IMR-90 (cell line): ENCODE results near the gene ARMC9. TPM values are rescaled to one million over a fixed set of nuclear protein-coding genes. Genes with fewer than 3 reads are reported as not detected.

ENCODE experiments used
- ATAC-seq: fragments of 200-7000 bp; cut with Tn5 transposase; 2 replicates; pipeline ENCODE4 v1.9.1; 2020; ENCODE audit warnings: low read depth, mild to moderate bottlenecking, moderate library complexity
- BruUV-seq: library from RNA; stranded (reverse); fragments of 400-500 nt; replicated peaks from 2 replicates; lab custom pipeline; 2021; lab: Mats Ljungman, UMichigan
- CTCF ChIA-PET: fragments of 300-600 bp; formaldehyde crosslinking; extraction: SDS; loops from one replicate; lab custom pipeline; 2021; ENCODE audit warnings: antibody characterized with exemption; lab: Yijun Ruan, JAX
- POLR2A ChIA-PET: fragments of 300-600 bp; sonication (Branson Sonifier 250); formaldehyde crosslinking; loops from one replicate; lab custom pipeline; 2022; ENCODE audit warnings: antibody characterized with exemption; ENCODE audit not compliant: unreplicated experiment; lab: Charles Lee
- DNase-seq: peaks from one replicate; pipeline ENCODE4 v3.0.0; 2013
- H2AFZ ChIP-seq: replicated peaks from 2 replicates; pipeline ENCODE3; 2013; ENCODE audit warnings: low read length, mild to moderate bottlenecking; ENCODE audit not compliant: poor library complexity
- H2AK5ac ChIP-seq: 2 replicates; pipeline ENCODE4 v1.6.1; 2013; ENCODE audit warnings: low read depth, low read length, inconsistent platforms
- H2AK9ac ChIP-seq: replicated peaks from 2 replicates; pipeline ENCODE3; 2013; ENCODE audit warnings: mild to moderate bottlenecking, low read depth, low read length, moderate library complexity; ENCODE audit not compliant: poor library complexity
- H2BK120ac ChIP-seq: 2 replicates; pipeline ENCODE4 v1.6.1; 2013; ENCODE audit warnings: low read depth, low read length, inconsistent platforms
- H2BK15ac ChIP-seq: 3 replicates; pipeline ENCODE4 v1.6.1; 2013; ENCODE audit warnings: low read depth, low read length, inconsistent platforms
- H2BK20ac ChIP-seq: 2 replicates; pipeline ENCODE4 v1.6.1; 2013; ENCODE audit warnings: low read depth, mild to moderate bottlenecking, inconsistent platforms, low read length, moderate library complexity
- H2BK5ac ChIP-seq: 2 replicates; pipeline ENCODE4 v1.6.1; 2013; ENCODE audit warnings: mild to moderate bottlenecking, low read depth, low read length, inconsistent platforms; ENCODE audit not compliant: poor library complexity, severe bottlenecking
- H3K14ac ChIP-seq: replicated peaks from 2 replicates; pipeline ENCODE4 v1.6.1; 2013; ENCODE audit warnings: low read depth, low read length, inconsistent platforms
- H3K18ac ChIP-seq: 2 replicates; pipeline ENCODE4 v1.6.1; 2013; ENCODE audit warnings: low read depth, low read length, control low read depth
- H3K23ac ChIP-seq: 2 replicates; pipeline ENCODE4 v1.6.1; 2013; ENCODE audit warnings: low read depth, low read length, inconsistent platforms
- H3K27ac ChIP-seq: 2 replicates; pipeline ENCODE4 v1.5.1; 2013; ENCODE audit warnings: mild to moderate bottlenecking, control low read depth, low read length; ENCODE audit not compliant: insufficient read depth
- H3K27me3 ChIP-seq: 2 replicates; pipeline ENCODE4 v1.6.1; 2013; ENCODE audit warnings: low read length; ENCODE audit not compliant: control insufficient read depth, insufficient read depth
- H3K36me3 ChIP-seq: 2 replicates; pipeline ENCODE4 v1.6.1; 2013; ENCODE audit warnings: low read length, mixed read lengths; ENCODE audit not compliant: control insufficient read depth, insufficient read depth
- H3K4ac ChIP-seq: 2 replicates; pipeline ENCODE4 v1.6.1; 2013; ENCODE audit warnings: low read depth, low read length, inconsistent platforms
- H3K4me1 ChIP-seq: 2 replicates; pipeline ENCODE4 v1.6.1; 2013; ENCODE audit warnings: low read length, mixed read lengths; ENCODE audit not compliant: control insufficient read depth, insufficient read depth
- H3K4me2 ChIP-seq: 2 replicates; pipeline ENCODE4 v1.6.1; 2013; ENCODE audit warnings: low read depth, mild to moderate bottlenecking, control low read depth, low read length, moderate library complexity
- H3K4me3 ChIP-seq: 2 replicates; pipeline ENCODE4 v1.5.1; 2013; ENCODE audit warnings: low read depth, mild to moderate bottlenecking, control low read depth, low read length, moderate library complexity; ENCODE audit not compliant: insufficient read depth
- H3K56ac ChIP-seq: 2 replicates; pipeline ENCODE4 v1.6.1; 2013; ENCODE audit warnings: low read length, inconsistent platforms; ENCODE audit not compliant: insufficient read depth; ENCODE audit errors: extremely low read depth
- H3K79me1 ChIP-seq, 2 experiments: 2 replicates each; pipeline ENCODE4 v1.6.1; 2013; ENCODE audit warnings: low read length in 2 of 2, inconsistent platforms in 1 of 2, low read depth in 1 of 2
- H3K9ac ChIP-seq: 2 replicates; pipeline ENCODE4 v1.6.1; 2013; ENCODE audit warnings: low read depth, low read length, control low read depth
- H3K9me1 ChIP-seq: 2 replicates; pipeline ENCODE4 v1.6.1; 2013; ENCODE audit warnings: low read length, inconsistent platforms; ENCODE audit not compliant: insufficient read depth
- H3K9me3 ChIP-seq: 2 replicates; pipeline ENCODE4 v1.6.1; 2013; ENCODE audit warnings: low read length; ENCODE audit not compliant: control insufficient read depth, insufficient read depth
- H4K20me1 ChIP-seq: 2 replicates; pipeline ENCODE4 v1.6.1; 2013; ENCODE audit warnings: low read length, inconsistent platforms; ENCODE audit not compliant: insufficient read depth
- H4K5ac ChIP-seq: 2 replicates; pipeline ENCODE4 v1.6.1; 2013; ENCODE audit warnings: mild to moderate bottlenecking, low read depth, low read length, control low read depth
- H4K8ac ChIP-seq, 2 experiments: 2 replicates each; pipeline ENCODE4 v1.6.1; 2013; ENCODE audit warnings: low read depth in 2 of 2, low read length in 2 of 2, control low read depth in 1 of 2, inconsistent platforms in 1 of 2
- H4K91ac ChIP-seq: 2 replicates; pipeline ENCODE4 v1.6.1; 2013; ENCODE audit warnings: low read depth, low read length, inconsistent platforms; ENCODE audit not compliant: insufficient read depth
- BHLHE40 ChIP-seq: fragments of 150-350 bp; IDR thresholded peaks from 2 replicates; pipeline ENCODE4 v1.6.1; 2016; ENCODE audit warnings: mild to moderate bottlenecking, low read depth, low read length
- CEBPB ChIP-seq: IDR thresholded peaks from 2 replicates; pipeline ENCODE4 v1.6.1; 2012; ENCODE audit warnings: low read depth, low read length, improper control_type of control experiment
- CHD1 ChIP-seq: IDR thresholded peaks from 2 replicates; pipeline ENCODE4 v1.6.1; 2012; ENCODE audit warnings: low read depth, low read length, improper control_type of control experiment
- FOS ChIP-seq: fragments of 150-350 bp; IDR thresholded peaks from 2 replicates; pipeline ENCODE4 v1.6.1; 2016; ENCODE audit warnings: low read depth, low read length
- MAFK ChIP-seq: IDR thresholded peaks from 2 replicates; pipeline ENCODE4 v1.6.1; 2012; ENCODE audit warnings: low read depth, low read length, improper control_type of control experiment
- MAZ ChIP-seq: IDR thresholded peaks from 2 replicates; pipeline ENCODE4 v1.6.1; 2012; ENCODE audit warnings: low read depth, mild to moderate bottlenecking, low read length, improper control_type of control experiment, moderate library complexity, borderline replicate concordance
- MXI1 ChIP-seq: IDR thresholded peaks from 2 replicates; pipeline ENCODE4 v1.6.1; 2012; ENCODE audit warnings: low read depth, mild to moderate bottlenecking, low read length, moderate library complexity, borderline replicate concordance
- NFE2L2 ChIP-seq: fragments of 150-350 bp; IDR thresholded peaks from 2 replicates; pipeline ENCODE4 v1.6.1; 2016; ENCODE audit warnings: low read depth, mild to moderate bottlenecking, low read length
- POLR2A ChIP-seq: IDR thresholded peaks from 2 replicates; pipeline ENCODE4 v1.6.1; 2012; ENCODE audit warnings: mild to moderate bottlenecking, low read depth, low read length
- RAD21 ChIP-seq: IDR thresholded peaks from 2 replicates; pipeline ENCODE4 v1.6.1; 2012; ENCODE audit warnings: low read length, improper control_type of control experiment
- RCOR1 ChIP-seq: IDR thresholded peaks from 2 replicates; pipeline ENCODE4 v1.6.1; 2012; ENCODE audit warnings: mild to moderate bottlenecking, low read length, improper control_type of control experiment; ENCODE audit not compliant: insufficient replicate concordance
- RFX5 ChIP-seq: IDR thresholded peaks from 2 replicates; pipeline ENCODE4 v1.8.0; 2012; ENCODE audit warnings: low read depth, mild to moderate bottlenecking, low read length, moderate library complexity
- SMC3 ChIP-seq: fragments of 150-350 bp; IDR thresholded peaks from 2 replicates; pipeline ENCODE4 v1.6.1; 2016; ENCODE audit warnings: low read depth, mild to moderate bottlenecking, antibody characterized with exemption, low read length, moderate library complexity
- WGBS, 2 experiments: methylation state at CpG; one replicate each; pipeline versions ENCODE4 v1.1.5 to v1.1.7; 2013; ENCODE audit warnings: missing lambda C conversion rate in 2 of 2; ENCODE audit not compliant: insufficient read length in 1 of 2; ENCODE audit errors: extremely low coverage in 2 of 2; 5-methylcytosine and 5-hydroxymethylcytosine counted together
- dilution Hi-C: fragments of 300-500 bp; cut with HindIII; formaldehyde crosslinking; loops from one replicate; pipeline ENCODE4 v1.14.3; 2018; ENCODE audit warnings: low sequenced_read_pairs; ENCODE audit not compliant: unreplicated experiment
- in situ Hi-C: fragments of 300-500 bp; cut with MboI; formaldehyde crosslinking; loops from 3 replicates; pipeline ENCODE4 v1.14.3; 2019; ENCODE audit warnings: low sequenced_read_pairs, inconsistent platforms, mixed read lengths
- intact Hi-C: fragments of 100-400 bp; cut with micrococcal nuclease; formaldehyde crosslinking; loops from 2 replicates; pipeline ENCODE4 v1.10.0; 2022
- polyA plus RNA-seq, 3 experiments: library from polyadenylated mRNA; depleted of rRNA; stranded (reverse); fragments of >200 nt; gene quantifications; 2 replicates each; pipeline ENCODE4 v1.2.3, GENCODE V29; 2012; ENCODE audit warnings: low replicate concordance in 1 of 3
- total RNA-seq: library from RNA; depleted of rRNA; stranded (reverse); fragments of >200 nt; gene quantifications from 2 replicates; pipeline ENCODE4 v1.2.3, GENCODE V29; 2012
- TF ChIP-seq, protein P1 (sequence below): conservative IDR thresholded peaks from 2 replicates; pipeline ENCODE4 v1.5.1; 2012; ENCODE audit warnings: mild to moderate bottlenecking, low read depth, low read length, improper control_type of control experiment
- TF ChIP-seq, protein P2 (sequence below): fragments of 150-350 bp; IDR thresholded peaks from 2 replicates; pipeline ENCODE4 v1.6.1; 2017; ENCODE audit warnings: mild to moderate bottlenecking, antibody characterized with exemption, low read length, low read depth
- TF ChIP-seq, protein P3 (sequence below): fragments of 150-350 bp; IDR thresholded peaks from 2 replicates; pipeline ENCODE4 v1.6.1; 2016; ENCODE audit warnings: low read depth, mild to moderate bottlenecking, low read length, moderate library complexity, borderline replicate concordance

ARMC9 gene
- total and polyA plus RNA-seq, 2 of the 4 experiments (the other 2 are of a cell fraction), result 36.0 to 46.6 TPM

DNA sequence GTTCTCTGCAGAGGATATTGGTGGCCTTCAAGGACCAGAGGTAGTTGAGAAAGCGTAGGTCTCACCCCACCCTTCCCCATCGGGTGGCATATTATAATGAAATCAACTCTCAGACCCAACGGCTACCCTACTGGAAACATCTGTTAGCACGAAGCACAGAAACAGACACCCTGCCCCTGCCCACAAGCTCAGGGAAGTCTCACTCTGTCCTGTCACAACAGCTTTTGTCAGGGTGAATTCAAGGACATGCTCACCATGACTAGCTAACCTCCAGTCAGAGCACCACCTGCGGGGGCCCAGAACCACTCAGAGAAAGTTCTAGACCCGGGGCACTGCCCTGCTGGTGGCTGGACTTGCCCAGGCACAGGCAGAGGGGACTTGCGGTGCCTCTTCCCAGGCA, 193.6 kb downstream of the ARMC9 start:
- in situ Hi-C loops, result no loop called here
- H2BK5ac ChIP-seq, result no peak overlapping the region
- WGBS, 2 experiments, result 38% methylated on average over 2 of the region's 7 CpGs; no CpG with 5 or more reads in 1 of the 2 experiments
- H3K56ac ChIP-seq, result no peak overlapping the region
- no peak overlapping the region for H2BK15ac ChIP-seq
- H4K20me1 ChIP-seq, result no peaks in the 10 kb centered on the region; the same call in 1 of the 2 replicates
- H3K18ac ChIP-seq, result no peak overlapping the region
- no peaks in the 10 kb centered on the region; the same call in 1 of the 2 replicates for H3K9me1 ChIP-seq
- no peak overlapping the region for H3K14ac ChIP-seq
- H4K5ac ChIP-seq, result no peak overlapping the region
- peaks cover 32% of the 10 kb centered on the region for H3K27me3 ChIP-seq
- POLR2A ChIA-PET, result no interaction called here
- no peak overlapping the region for H3K4ac ChIP-seq
- no peak overlapping the region for H3K4me2 ChIP-seq
- no peaks in the 10 kb centered on the region for H3K36me3 ChIP-seq
- no peak overlapping the region for H4K8ac ChIP-seq
- peaks cover 6% of the 10 kb centered on the region for H3K4me1 ChIP-seq
- H3K79me1 ChIP-seq, result no peaks in the 10 kb centered on the region
- ATAC-seq (no peak), DNase-seq (no peak)
- CTCF ChIA-PET, result no interaction called here
- TF ChIP-seq MXI1, result no peak
- TF ChIP-seq CHD1, result no peak
- TF ChIP-seq, protein P1, sequence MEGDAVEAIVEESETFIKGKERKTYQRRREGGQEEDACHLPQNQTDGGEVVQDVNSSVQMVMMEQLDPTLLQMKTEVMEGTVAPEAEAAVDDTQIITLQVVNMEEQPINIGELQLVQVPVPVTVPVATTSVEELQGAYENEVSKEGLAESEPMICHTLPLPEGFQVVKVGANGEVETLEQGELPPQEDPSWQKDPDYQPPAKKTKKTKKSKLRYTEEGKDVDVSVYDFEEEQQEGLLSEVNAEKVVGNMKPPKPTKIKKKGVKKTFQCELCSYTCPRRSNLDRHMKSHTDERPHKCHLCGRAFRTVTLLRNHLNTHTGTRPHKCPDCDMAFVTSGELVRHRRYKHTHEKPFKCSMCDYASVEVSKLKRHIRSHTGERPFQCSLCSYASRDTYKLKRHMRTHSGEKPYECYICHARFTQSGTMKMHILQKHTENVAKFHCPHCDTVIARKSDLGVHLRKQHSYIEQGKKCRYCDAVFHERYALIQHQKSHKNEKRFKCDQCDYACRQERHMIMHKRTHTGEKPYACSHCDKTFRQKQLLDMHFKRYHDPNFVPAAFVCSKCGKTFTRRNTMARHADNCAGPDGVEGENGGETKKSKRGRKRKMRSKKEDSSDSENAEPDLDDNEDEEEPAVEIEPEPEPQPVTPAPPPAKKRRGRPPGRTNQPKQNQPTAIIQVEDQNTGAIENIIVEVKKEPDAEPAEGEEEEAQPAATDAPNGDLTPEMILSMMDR, result no peak
- TF ChIP-seq MAFK, result no peak
- no peak for TF ChIP-seq POLR2A
- TF ChIP-seq BHLHE40, result no peak
- no peak for TF ChIP-seq CEBPB
- no peak for TF ChIP-seq RCOR1
- TF ChIP-seq SMC3, result no peak
- TF ChIP-seq MAZ, result no peak
- TF ChIP-seq FOS, result no peak
- no peak for TF ChIP-seq RAD21
- TF ChIP-seq, protein P2, sequence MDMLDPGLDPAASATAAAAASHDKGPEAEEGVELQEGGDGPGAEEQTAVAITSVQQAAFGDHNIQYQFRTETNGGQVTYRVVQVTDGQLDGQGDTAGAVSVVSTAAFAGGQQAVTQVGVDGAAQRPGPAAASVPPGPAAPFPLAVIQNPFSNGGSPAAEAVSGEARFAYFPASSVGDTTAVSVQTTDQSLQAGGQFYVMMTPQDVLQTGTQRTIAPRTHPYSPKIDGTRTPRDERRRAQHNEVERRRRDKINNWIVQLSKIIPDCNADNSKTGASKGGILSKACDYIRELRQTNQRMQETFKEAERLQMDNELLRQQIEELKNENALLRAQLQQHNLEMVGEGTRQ, result no peak
- TF ChIP-seq NFE2L2, result no peak
- TF ChIP-seq RFX5, result no peak
- TF ChIP-seq, protein P3, sequence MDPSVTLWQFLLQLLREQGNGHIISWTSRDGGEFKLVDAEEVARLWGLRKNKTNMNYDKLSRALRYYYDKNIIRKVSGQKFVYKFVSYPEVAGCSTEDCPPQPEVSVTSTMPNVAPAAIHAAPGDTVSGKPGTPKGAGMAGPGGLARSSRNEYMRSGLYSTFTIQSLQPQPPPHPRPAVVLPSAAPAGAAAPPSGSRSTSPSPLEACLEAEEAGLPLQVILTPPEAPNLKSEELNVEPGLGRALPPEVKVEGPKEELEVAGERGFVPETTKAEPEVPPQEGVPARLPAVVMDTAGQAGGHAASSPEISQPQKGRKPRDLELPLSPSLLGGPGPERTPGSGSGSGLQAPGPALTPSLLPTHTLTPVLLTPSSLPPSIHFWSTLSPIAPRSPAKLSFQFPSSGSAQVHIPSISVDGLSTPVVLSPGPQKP, result no peak
- H3K9me3 ChIP-seq, result no peaks in the 10 kb centered on the region
- dilution Hi-C loops, result no loop called here
- intact Hi-C loops, result no loop called here
- no peak overlapping the region for H2BK120ac ChIP-seq
- no peak overlapping the region for H2AK5ac ChIP-seq
- no peak overlapping the region for H3K23ac ChIP-seq
- H3K4me3 ChIP-seq, result no peak overlapping the region
- no peak overlapping the region for H2BK20ac ChIP-seq
- H2AFZ ChIP-seq, result no peak overlapping the region
- H3K9ac ChIP-seq, result no peak overlapping the region
- BruUV-seq, result no TSS peak
- no peak overlapping the region for H4K91ac ChIP-seq
- no peak overlapping the region for H2AK9ac ChIP-seq
- H3K27ac ChIP-seq, result no peak overlapping the region
